Mesenchymal stem cell (in vitro differentiated cells and primary cell): ENCODE results near the gene B3GAT1.

Experiments used
- DNase-seq: peaks from one replicate; pipeline ENCODE4 v3.0.0-alpha.2; 2013
- H2AFZ ChIP-seq: one replicate; pipeline ENCODE4 v1.6.1; 2013; ENCODE audit warnings: low read depth, mild to moderate bottlenecking, control low read depth, inconsistent platforms, low read length, moderate library complexity
- H2AK5ac ChIP-seq: 2 replicates; pipeline ENCODE4 v1.6.1; 2013; ENCODE audit warnings: low read length, moderate library complexity, mild to moderate bottlenecking, inconsistent platforms; ENCODE audit not compliant: severe bottlenecking
- H2BK120ac ChIP-seq: one replicate; pipeline ENCODE4 v1.6.1; 2013; ENCODE audit warnings: low read depth, mild to moderate bottlenecking, inconsistent platforms, low read length, moderate library complexity
- H2BK12ac ChIP-seq, 2 experiments: one replicate each; pipeline ENCODE4 v1.6.1; 2013; ENCODE audit warnings: inconsistent platforms in 2 of 2, low read length in 2 of 2, mild to moderate bottlenecking in 2 of 2, moderate library complexity in 2 of 2, control low read depth in 1 of 2
- H2BK15ac ChIP-seq: one replicate; pipeline ENCODE4 v1.6.1; 2013; ENCODE audit warnings: mild to moderate bottlenecking, low read depth, inconsistent platforms; ENCODE audit not compliant: poor library complexity, severe bottlenecking
- H2BK5ac ChIP-seq: 2 replicates; pipeline ENCODE4 v1.6.1; 2013; ENCODE audit warnings: low read depth, mild to moderate bottlenecking, low read length, control low read depth, inconsistent platforms; ENCODE audit not compliant: poor library complexity, severe bottlenecking
- H3K14ac ChIP-seq, 2 experiments: one replicate each; pipeline ENCODE4 v1.6.1; 2013; ENCODE audit warnings: inconsistent platforms in 2 of 2, low read length in 2 of 2, control low read depth in 1 of 2, mild to moderate bottlenecking in 1 of 2, moderate library complexity in 1 of 2
- H3K18ac ChIP-seq, 2 experiments: one replicate each; pipeline ENCODE4 v1.6.1; 2013; ENCODE audit warnings: inconsistent platforms in 2 of 2, low read length in 2 of 2, control low read depth in 1 of 2, low read depth in 1 of 2, mild to moderate bottlenecking in 1 of 2
- H3K23ac ChIP-seq, 2 experiments: one replicate each; pipeline ENCODE4 v1.6.1; 2013; ENCODE audit warnings: inconsistent platforms in 2 of 2, low read length in 2 of 2, mild to moderate bottlenecking in 2 of 2, moderate library complexity in 2 of 2, control low read depth in 1 of 2
- H3K27ac ChIP-seq: 2 replicates; pipeline ENCODE4 v1.5.1; 2013; ENCODE audit warnings: mild to moderate bottlenecking, moderate library complexity, low read length, control low read depth, inconsistent platforms; ENCODE audit not compliant: poor library complexity, severe bottlenecking
- H3K27me3 ChIP-seq, 2 experiments: 2 replicates each; pipeline versions ENCODE4 v1.6.1 to v1.7.0; 2013; ENCODE audit warnings: low read length in 2 of 2, mild to moderate bottlenecking in 2 of 2, moderate library complexity in 2 of 2, control low read depth in 1 of 2, inconsistent platforms in 1 of 2; ENCODE audit not compliant: control insufficient read depth in 1 of 2, insufficient read depth in 1 of 2
- H3K36me3 ChIP-seq, 2 experiments: 2 replicates each; pipeline versions ENCODE4 v1.6.1 to v1.7.0; 2013; ENCODE audit warnings: low read length in 2 of 2, control low read depth in 1 of 2, inconsistent platforms in 1 of 2, low read depth in 1 of 2, mild to moderate bottlenecking in 1 of 2; ENCODE audit not compliant: insufficient read depth in 2 of 2, control insufficient read depth in 1 of 2
- H3K4ac ChIP-seq, 2 experiments: one replicate each; pipeline ENCODE4 v1.6.1; 2013; ENCODE audit warnings: inconsistent platforms in 2 of 2, low read length in 2 of 2, mild to moderate bottlenecking in 2 of 2, moderate library complexity in 2 of 2, control low read depth in 1 of 2, low read depth in 1 of 2
- H3K4me1 ChIP-seq: 2 replicates; pipeline ENCODE4 v1.6.1; 2013; ENCODE audit warnings: low read depth, low read length, control low read depth; ENCODE audit not compliant: control insufficient read depth, insufficient read depth
- H3K4me2 ChIP-seq: 2 replicates; pipeline ENCODE4 v1.6.1; 2013; ENCODE audit warnings: low read length, mild to moderate bottlenecking, inconsistent platforms; ENCODE audit not compliant: poor library complexity, severe bottlenecking
- H3K4me3 ChIP-seq, 2 experiments: 2 replicates each; pipeline versions ENCODE4 v1.5.1 to v1.7.0; 2013; ENCODE audit warnings: low read length in 2 of 2, mild to moderate bottlenecking in 2 of 2, control low read depth in 1 of 2, low read depth in 1 of 2; ENCODE audit not compliant: insufficient read depth in 1 of 2
- H3K79me1 ChIP-seq: replicated peaks from 2 replicates; pipeline ENCODE4 v1.6.1; 2013; ENCODE audit warnings: mild to moderate bottlenecking, control low read depth, low read length, inconsistent platforms; ENCODE audit not compliant: poor library complexity, severe bottlenecking
- H3K9ac ChIP-seq: 2 replicates; pipeline ENCODE4 v1.7.0; 2013; ENCODE audit warnings: mild to moderate bottlenecking, low read length, moderate library complexity
- H3K9me3 ChIP-seq: 2 replicates; pipeline ENCODE4 v1.7.0; 2013; ENCODE audit warnings: mild to moderate bottlenecking, low read length; ENCODE audit not compliant: control insufficient read depth
- H4K8ac ChIP-seq: one replicate; pipeline ENCODE4 v1.6.1; 2013; ENCODE audit warnings: inconsistent platforms, mild to moderate bottlenecking, low read length, moderate library complexity
- H4K91ac ChIP-seq: one replicate; pipeline ENCODE4 v1.6.1; 2013; ENCODE audit warnings: mild to moderate bottlenecking, low read length, inconsistent platforms
- WGBS: methylation state at CpG from one replicate; pipeline ENCODE4 v1.1.7; 2013; ENCODE audit warnings: mixed read lengths; 5-methylcytosine and 5-hydroxymethylcytosine counted together

B3GAT1 gene

GRCh38 chr11:134382830-134383229, 29.2 kb downstream of the B3GAT1 start:
- Histone ChIP-seq H3K9me3 (no peaks in the 10 kb centered on the region), H3K27me3 (no peaks in the 10 kb centered on the region), H3K27ac (no peak overlapping the region), H3K14ac (no peak overlapping the region), H2BK12ac (no peak overlapping the region), H3K4me1 (no peaks in the 10 kb centered on the region), H2BK120ac (no peak overlapping the region), H3K4me3 (no peak overlapping the region), H2BK5ac (no peak overlapping the region), H3K79me1 (no peaks in the 10 kb centered on the region), H2AFZ (no peak overlapping the region), H3K36me3 (no peaks in the 10 kb centered on the region), H3K9ac (no peak overlapping the region), H4K8ac (no peak overlapping the region), H3K4me2 (no peak overlapping the region), H3K4ac (no peak overlapping the region), H2AK5ac (no peak overlapping the region), H3K18ac (no peak overlapping the region), H4K91ac (no peak overlapping the region), H3K23ac (no peak overlapping the region), H2BK15ac (no peak overlapping the region)
- WGBS: 93% methylated on average over 24 of the region's 24 CpGs
- no peak for DNase-seq

GRCh38 chr11:134382257-134382656, 29.8 kb downstream of the B3GAT1 start:
- H2AFZ ChIP-seq: no peak overlapping the region
- 90% methylated on average over 8 of the region's 8 CpGs for WGBS

GRCh38 chr11:134380785-134381184, 31.3 kb downstream of the B3GAT1 start:
- Histone ChIP-seq H4K8ac (no peak overlapping the region), H2BK120ac (no peak overlapping the region), H3K79me1 (no peaks in the 10 kb centered on the region), H3K18ac (no peak overlapping the region), H3K36me3 (no peaks in the 10 kb centered on the region), H3K4me1 (no peaks in the 10 kb centered on the region), H3K4me3 (no peak overlapping the region), H2AK5ac (no peak overlapping the region), H3K9me3 (no peaks in the 10 kb centered on the region), H3K9ac (no peak overlapping the region), H2BK15ac (no peak overlapping the region), H3K23ac (no peak overlapping the region), H4K91ac (no peak overlapping the region), H2BK12ac (no peak overlapping the region), H3K4me2 (no peak overlapping the region), H3K27me3 (peaks cover 0 to 2% of the 10 kb centered on the region in 2 experiments), H2AFZ (no peak overlapping the region), H2BK5ac (no peak overlapping the region), H3K27ac (no peak overlapping the region), H3K14ac (no peak overlapping the region), H3K4ac (no peak overlapping the region)
- WGBS: 66% methylated on average over 4 of the region's 4 CpGs
- DNase-seq: no peak

More at GRCh38 chr11:134382257-134382656, 29.8 kb downstream of the B3GAT1 start:
- Histone ChIP-seq H3K36me3 (no peaks in the 10 kb centered on the region), H3K9ac (no peak overlapping the region), H3K4me3 (no peak overlapping the region), H3K79me1 (no peaks in the 10 kb centered on the region), H3K9me3 (no peaks in the 10 kb centered on the region), H2BK5ac (no peak overlapping the region), H3K27me3 (peaks cover 0 to 2% of the 10 kb centered on the region in 2 experiments), H4K91ac (no peak overlapping the region), H3K14ac (no peak overlapping the region), H2BK12ac (no peak overlapping the region), H2AK5ac (no peak overlapping the region), H3K4me2 (no peak overlapping the region), H3K27ac (no peak overlapping the region), H4K8ac (no peak overlapping the region), H2BK120ac (no peak overlapping the region), H3K23ac (no peak overlapping the region), H3K18ac (no peak overlapping the region), H3K4me1 (no peaks in the 10 kb centered on the region), H2BK15ac (no peak overlapping the region), H3K4ac (no peak overlapping the region)
- no peak for DNase-seq

- Histone ChIP-seq H2BK5ac (no peak overlapping the region), H3K23ac (no peak overlapping the region), H2AFZ (no peak overlapping the region), H4K8ac (no peak overlapping the region), H2BK12ac (no peak overlapping the region), H3K36me3 (no peaks in the 10 kb centered on the region), H3K18ac (no peak overlapping the region), H2BK120ac (no peak overlapping the region), H2BK15ac (no peak overlapping the region), H3K79me1 (no peaks in the 10 kb centered on the region), H3K4me2 (no peak overlapping the region), H3K4me3 (no peak overlapping the region), H3K4ac (no peak overlapping the region), H3K9ac (no peak overlapping the region), H3K27me3 (peaks cover 0 to 2% of the 10 kb centered on the region in 2 experiments), H3K9me3 (no peaks in the 10 kb centered on the region), H3K27ac (no peak overlapping the region), H2AK5ac (no peak overlapping the region), H3K4me1 (no peaks in the 10 kb centered on the region), H4K91ac (no peak overlapping the region), H3K14ac (peak overlapping the region in 1 of 2 experiments; percentile 22)
- 73% methylated on average over 12 of the region's 12 CpGs for WGBS
- DNase-seq: no peak
Observed at GRCh38 chr11:134380229-134380628, 31.8 kb downstream of the B3GAT1 start.
